Measurements from ENCODE around the gene KIRREL1.

The KIRREL1 gene

GRCh38 chr1:158131217-158131616 lies 137.8 kb downstream of the KIRREL1 start:
- TF ChIP-seq, protein P1, sequence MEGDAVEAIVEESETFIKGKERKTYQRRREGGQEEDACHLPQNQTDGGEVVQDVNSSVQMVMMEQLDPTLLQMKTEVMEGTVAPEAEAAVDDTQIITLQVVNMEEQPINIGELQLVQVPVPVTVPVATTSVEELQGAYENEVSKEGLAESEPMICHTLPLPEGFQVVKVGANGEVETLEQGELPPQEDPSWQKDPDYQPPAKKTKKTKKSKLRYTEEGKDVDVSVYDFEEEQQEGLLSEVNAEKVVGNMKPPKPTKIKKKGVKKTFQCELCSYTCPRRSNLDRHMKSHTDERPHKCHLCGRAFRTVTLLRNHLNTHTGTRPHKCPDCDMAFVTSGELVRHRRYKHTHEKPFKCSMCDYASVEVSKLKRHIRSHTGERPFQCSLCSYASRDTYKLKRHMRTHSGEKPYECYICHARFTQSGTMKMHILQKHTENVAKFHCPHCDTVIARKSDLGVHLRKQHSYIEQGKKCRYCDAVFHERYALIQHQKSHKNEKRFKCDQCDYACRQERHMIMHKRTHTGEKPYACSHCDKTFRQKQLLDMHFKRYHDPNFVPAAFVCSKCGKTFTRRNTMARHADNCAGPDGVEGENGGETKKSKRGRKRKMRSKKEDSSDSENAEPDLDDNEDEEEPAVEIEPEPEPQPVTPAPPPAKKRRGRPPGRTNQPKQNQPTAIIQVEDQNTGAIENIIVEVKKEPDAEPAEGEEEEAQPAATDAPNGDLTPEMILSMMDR (conservative IDR thresholded peaks at IDR 0.05; ENCODE audit: control insufficient read depth, insufficient read depth, low read depth, low read length) = no peak
- no peak overlapping the region for H3K4me3 ChIP-seq (ENCODE audit: control insufficient read depth, low read depth, low read length)
- no peak for DNase-seq (ENCODE audit: low read depth)

GRCh38 chr1:158140764-158141192 lies 147.3 kb downstream of the KIRREL1 start:
- TF ChIP-seq, protein P1 (conservative IDR thresholded peaks at IDR 0.05; ENCODE audit: control insufficient read depth, insufficient read depth, low read depth, low read length) = no peak
- no peak overlapping the region for H3K4me3 ChIP-seq (ENCODE audit: control insufficient read depth, low read depth, low read length)
- DNase-seq (ENCODE audit: low read depth) = no peak

- TF ChIP-seq, protein P1 (conservative IDR thresholded peaks at IDR 0.05; ENCODE audit: control insufficient read depth, insufficient read depth, low read depth, low read length) = no peak
- DNase-seq (ENCODE audit: low read depth) = peak; percentile 47
- no peak overlapping the region for H3K4me3 ChIP-seq (ENCODE audit: control insufficient read depth, low read depth, low read length)
Measured at GRCh38 chr1:158145173-158145719, 151.8 kb downstream of the KIRREL1 start.

GRCh38 chr1:158146165-158146564 lies 152.7 kb downstream of the KIRREL1 start:
- TF ChIP-seq, protein P1 (conservative IDR thresholded peaks at IDR 0.05; ENCODE audit: control insufficient read depth, insufficient read depth, low read depth, low read length) = no peak
- DNase-seq (ENCODE audit: low read depth) = peak; percentile 69
- H3K4me3 ChIP-seq (ENCODE audit: control insufficient read depth, low read depth, low read length) = no peak overlapping the region

- DNase-seq (ENCODE audit: low read depth) = no peak
- H3K4me3 ChIP-seq (ENCODE audit: control insufficient read depth, low read depth, low read length) = no peak overlapping the region
- TF ChIP-seq, protein P1 (conservative IDR thresholded peaks at IDR 0.05; ENCODE audit: control insufficient read depth, insufficient read depth, low read depth, low read length) = no peak
Measured at GRCh38 chr1:158146739-158147138, 153.3 kb downstream of the KIRREL1 start.

- DNase-seq (ENCODE audit: low read depth) = peak; percentile 33
- H3K4me3 ChIP-seq (ENCODE audit: control insufficient read depth, low read depth, low read length) = no peak overlapping the region
- TF ChIP-seq, protein P1 (conservative IDR thresholded peaks at IDR 0.05; ENCODE audit: control insufficient read depth, insufficient read depth, low read depth, low read length) = no peak
Measured at GRCh38 chr1:158147401-158147800, 154.0 kb downstream of the KIRREL1 start.

DNA sequence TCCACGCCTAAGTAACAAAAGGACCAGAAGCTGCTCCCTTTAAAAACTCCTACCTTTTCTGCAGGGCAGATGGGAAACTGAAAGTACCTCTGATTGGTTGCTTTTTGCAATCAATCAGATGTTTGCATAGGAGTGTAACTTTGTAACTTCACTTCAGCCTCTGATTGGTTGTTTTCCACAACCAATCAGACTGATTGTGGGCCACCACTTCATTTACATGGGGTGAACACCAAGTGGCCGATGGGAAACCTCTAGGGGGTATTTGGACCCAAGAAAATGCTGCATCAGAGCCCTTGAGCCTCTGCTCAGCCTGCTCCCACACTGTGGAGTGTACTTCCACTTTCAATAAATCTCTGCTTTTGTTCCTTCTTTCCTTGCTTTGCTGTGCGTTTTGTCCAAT lies 154.4 kb downstream of the KIRREL1 start:
- TF ChIP-seq, protein P1 (conservative IDR thresholded peaks at IDR 0.05; ENCODE audit: control insufficient read depth, insufficient read depth, low read depth, low read length) = no peak
- H3K4me3 ChIP-seq (ENCODE audit: control insufficient read depth, low read depth, low read length) = no peak overlapping the region
- DNase-seq (ENCODE audit: low read depth) = no peak

Measured in fibroblast of mammary gland (primary cell).